IPS-18a (cell line): ENCODE data around the gene EGR1.

ENCODE experiments used
- H3K27ac ChIP-seq: one replicate; pipeline ENCODE4 v1.5.1; 2013; ENCODE audit warnings: low read length
- H3K27me3 ChIP-seq: one replicate; pipeline ENCODE4 v1.6.1; 2013; ENCODE audit warnings: mild to moderate bottlenecking, low read length; ENCODE audit not compliant: control insufficient read depth, insufficient read depth
- H3K36me3 ChIP-seq: one replicate; pipeline ENCODE4 v1.6.1; 2013; ENCODE audit warnings: low read depth, low read length; ENCODE audit not compliant: control insufficient read depth
- H3K4me1 ChIP-seq: one replicate; pipeline ENCODE4 v1.6.1; 2013; ENCODE audit warnings: low read depth, low read length; ENCODE audit not compliant: control insufficient read depth
- H3K4me3 ChIP-seq: one replicate; pipeline ENCODE4 v1.5.1; 2013; ENCODE audit warnings: low read length
- H3K9ac ChIP-seq: one replicate; pipeline ENCODE4 v1.6.1; 2013; ENCODE audit warnings: mild to moderate bottlenecking, low read length, moderate library complexity
- H3K9me3 ChIP-seq: one replicate; pipeline ENCODE4 v1.6.1; 2013; ENCODE audit warnings: low read depth, low read length; ENCODE audit not compliant: control insufficient read depth

Gene EGR1

DNA sequence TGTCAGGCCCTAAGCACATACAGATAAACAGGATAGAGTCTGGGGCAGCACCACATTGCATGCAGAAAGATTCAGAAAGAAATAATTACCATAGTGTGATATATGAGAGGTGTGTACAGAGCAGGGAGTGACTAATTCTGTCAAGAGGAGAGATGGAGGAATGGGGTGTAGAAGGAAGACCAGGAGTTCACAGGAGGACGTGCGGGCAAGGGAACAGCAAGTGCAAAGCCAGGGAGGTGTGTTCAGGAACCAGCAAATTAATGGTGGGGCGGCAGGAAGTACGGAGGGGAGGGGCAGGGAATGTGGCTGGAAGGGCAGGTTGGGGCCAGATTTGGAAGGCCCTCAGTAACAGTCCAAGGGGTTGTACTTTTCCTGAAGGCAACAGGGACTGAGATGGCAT lies 17.4 kb downstream of the EGR1 start:
- no peaks in the 10 kb centered on the region for H3K36me3 ChIP-seq
- no peaks in the 10 kb centered on the region for H3K9me3 ChIP-seq
- no peak overlapping the region for H3K27ac ChIP-seq
- H3K4me3 ChIP-seq: no peak overlapping the region
- H3K9ac ChIP-seq: no peak overlapping the region
- H3K27me3 ChIP-seq: no peaks in the 10 kb centered on the region
- peaks cover 4% of the 10 kb centered on the region for H3K4me1 ChIP-seq

DNA sequence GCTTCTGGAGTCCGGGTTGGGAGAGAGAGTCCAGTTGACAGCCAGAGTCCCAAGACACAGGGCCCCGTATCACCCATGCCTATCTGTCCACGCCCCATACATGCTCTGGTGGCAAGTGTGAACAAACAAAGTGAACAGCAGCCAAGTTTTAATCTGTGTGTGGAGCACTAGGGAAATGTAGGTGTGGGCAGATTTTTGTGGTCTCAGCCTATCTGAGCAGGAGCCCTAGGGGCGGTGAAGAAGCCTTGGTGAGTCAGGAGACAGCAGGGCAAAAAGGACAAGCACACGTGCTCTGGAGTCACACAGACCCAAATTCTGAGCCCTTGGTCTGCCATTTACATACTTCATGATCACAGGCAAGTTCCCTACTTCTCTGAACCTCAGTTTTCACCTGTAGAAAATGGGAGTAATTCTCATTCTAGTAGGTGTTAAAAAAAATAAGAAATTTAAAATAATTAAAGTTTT lies 23.2 kb downstream of the EGR1 start:
- Histone ChIP-seq H3K9ac (no peak overlapping the region), H3K4me1 (peaks cover 16% of the 10 kb centered on the region)

DNA sequence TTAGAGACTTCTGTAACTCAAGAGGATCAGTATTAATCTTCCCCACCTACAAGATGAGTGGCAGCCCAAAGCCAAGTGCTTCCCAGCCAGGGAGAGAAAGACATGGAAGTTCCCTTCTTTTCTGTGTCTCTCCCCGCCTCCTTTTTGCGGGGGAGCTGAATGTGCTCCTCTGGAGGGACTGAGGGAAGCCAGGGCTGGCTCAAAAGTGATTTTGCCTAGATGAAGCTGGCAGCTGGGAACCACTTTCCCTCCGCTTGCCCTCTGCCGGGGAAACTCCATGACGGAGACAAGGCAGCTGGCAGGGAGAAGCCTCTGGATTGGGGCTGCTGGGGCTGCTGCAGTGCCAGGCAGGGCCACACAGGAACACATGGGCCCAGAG lies 24.4 kb downstream of the EGR1 start:
- no peak overlapping the region for H3K9ac ChIP-seq
- H3K27me3 ChIP-seq: peaks cover 23% of the 10 kb centered on the region
- H3K4me3 ChIP-seq: no peak overlapping the region
- no peaks in the 10 kb centered on the region for H3K9me3 ChIP-seq
- peaks cover 16% of the 10 kb centered on the region for H3K4me1 ChIP-seq
- H3K36me3 ChIP-seq: no peaks in the 10 kb centered on the region
- no peak overlapping the region for H3K27ac ChIP-seq

More for the DNA sequence above, 23.2 kb downstream of the EGR1 start:
- no peaks in the 10 kb centered on the region for H3K9me3 ChIP-seq
- H3K27ac ChIP-seq: no peak overlapping the region
- H3K4me3 ChIP-seq: no peak overlapping the region
- H3K36me3 ChIP-seq: no peaks in the 10 kb centered on the region
- peaks cover 23% of the 10 kb centered on the region for H3K27me3 ChIP-seq

DNA sequence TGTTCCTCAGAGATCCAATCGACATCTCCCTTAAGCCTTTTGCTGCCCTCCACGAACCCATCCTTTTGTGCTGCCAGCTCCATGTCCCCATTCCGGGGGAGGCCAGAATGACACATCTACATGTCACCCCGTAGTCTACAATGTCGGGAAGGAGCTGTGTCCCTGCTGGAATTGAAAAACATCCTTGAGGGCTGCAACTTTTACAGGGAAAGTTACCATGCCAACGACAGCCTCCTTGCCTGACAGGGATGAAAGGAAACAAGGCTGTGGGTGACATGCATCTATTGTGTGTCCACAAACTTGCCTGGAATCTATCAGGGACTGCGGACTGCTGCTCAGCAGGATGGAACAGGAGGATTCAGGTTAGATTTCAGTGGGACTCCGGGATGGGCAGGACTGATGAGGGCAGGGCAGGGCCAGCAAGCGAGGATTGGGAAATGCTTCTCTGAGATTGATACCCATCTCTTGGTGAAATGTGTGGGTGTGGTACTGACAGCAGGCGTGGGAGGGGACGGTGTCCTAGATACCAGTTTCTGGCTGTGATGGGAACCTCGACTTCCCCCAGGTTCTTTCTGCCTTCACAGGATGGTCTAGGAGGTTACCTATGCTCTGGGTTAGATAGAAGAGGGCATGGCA lies 25.5 kb downstream of the EGR1 start:
- Histone ChIP-seq H3K27ac (no peak overlapping the region), H3K4me3 (no peak overlapping the region)

DNA sequence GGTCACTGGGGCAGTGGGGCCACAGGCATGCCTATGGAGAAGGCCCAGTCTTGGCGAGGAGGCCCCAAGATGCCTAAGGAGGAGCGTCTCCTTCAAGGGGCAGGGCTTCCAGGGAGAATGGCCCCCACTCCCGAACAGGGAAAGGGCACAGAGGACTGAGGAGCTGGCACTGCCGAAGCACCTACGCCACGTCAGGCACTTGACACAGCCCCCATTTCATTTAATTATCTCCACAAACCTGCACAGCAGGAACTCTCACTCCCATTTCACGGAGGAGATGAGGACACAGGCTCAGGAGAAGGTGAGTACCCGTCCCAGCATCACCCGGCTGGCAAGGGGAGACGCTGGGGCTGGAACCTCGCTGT lies 26.0 kb downstream of the EGR1 start:
- H3K9me3 ChIP-seq: no peaks in the 10 kb centered on the region
- H3K4me3 ChIP-seq: peak overlapping the region; percentile 63
- H3K4me1 ChIP-seq: peaks cover 16% of the 10 kb centered on the region
- no peaks in the 10 kb centered on the region for H3K36me3 ChIP-seq
- H3K27me3 ChIP-seq: peaks cover 23% of the 10 kb centered on the region
- peak overlapping the region; percentile 53 for H3K9ac ChIP-seq
- H3K27ac ChIP-seq: no peak overlapping the region

More for the DNA sequence above, 25.5 kb downstream of the EGR1 start:
- H3K36me3 ChIP-seq: no peaks in the 10 kb centered on the region
- no peak overlapping the region for H3K9ac ChIP-seq
- H3K27me3 ChIP-seq: peaks cover 23% of the 10 kb centered on the region
- H3K9me3 ChIP-seq: no peaks in the 10 kb centered on the region
- H3K4me1 ChIP-seq: peaks cover 16% of the 10 kb centered on the region

DNA sequence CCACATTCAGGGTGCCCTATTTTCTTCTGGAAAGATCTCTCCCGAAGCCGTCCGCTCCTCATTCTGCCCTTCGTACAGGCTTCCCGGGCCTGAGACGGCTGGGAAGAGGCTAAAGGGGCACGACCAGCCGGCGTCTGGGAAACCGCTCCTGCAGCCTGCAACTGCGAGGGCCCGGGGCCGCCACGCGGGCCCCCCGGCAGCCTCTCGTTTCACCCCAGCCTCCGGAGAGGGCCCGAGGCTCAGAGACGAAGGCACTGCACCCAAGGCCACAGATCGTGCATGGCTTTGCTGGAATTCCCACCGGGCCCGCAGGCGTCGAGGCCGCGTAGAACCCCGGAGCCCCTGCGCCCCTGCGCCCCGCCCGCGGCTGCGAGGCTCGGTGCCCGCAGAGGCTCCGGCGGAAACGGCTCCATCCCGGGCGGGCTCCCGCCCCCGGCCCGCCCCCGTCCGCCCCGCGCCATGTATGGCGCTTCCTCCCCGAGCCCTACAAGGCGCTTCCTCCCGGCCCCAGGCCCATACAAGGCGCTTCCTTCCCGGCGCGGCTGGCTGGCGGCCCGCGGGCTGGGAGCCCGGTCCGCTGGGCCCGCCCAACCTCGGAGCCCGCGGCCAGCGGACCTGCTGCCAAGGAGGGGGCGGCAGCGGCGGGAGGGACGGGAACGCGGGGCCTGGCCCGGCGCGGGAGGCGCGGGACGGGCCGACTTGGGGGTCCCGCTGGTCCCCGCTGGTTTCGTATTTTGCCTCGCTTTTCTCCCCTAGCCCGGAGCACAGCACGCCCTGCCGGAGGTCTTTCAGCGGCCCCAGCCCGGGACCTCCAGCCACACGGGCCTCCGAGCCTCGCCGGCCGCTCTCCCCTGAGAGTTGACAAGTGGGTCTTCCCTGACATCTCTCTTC lies 26.6 kb downstream of the EGR1 start:
- Histone ChIP-seq H3K4me1 (peaks cover 13% of the 10 kb centered on the region), H3K9me3 (no peaks in the 10 kb centered on the region), H3K27ac (no peak overlapping the region), H3K27me3 (peaks cover 23% of the 10 kb centered on the region), H3K9ac (peak overlapping the region; percentile 53), H3K4me3 (peak overlapping the region; percentile 63), H3K36me3 (no peaks in the 10 kb centered on the region)

DNA sequence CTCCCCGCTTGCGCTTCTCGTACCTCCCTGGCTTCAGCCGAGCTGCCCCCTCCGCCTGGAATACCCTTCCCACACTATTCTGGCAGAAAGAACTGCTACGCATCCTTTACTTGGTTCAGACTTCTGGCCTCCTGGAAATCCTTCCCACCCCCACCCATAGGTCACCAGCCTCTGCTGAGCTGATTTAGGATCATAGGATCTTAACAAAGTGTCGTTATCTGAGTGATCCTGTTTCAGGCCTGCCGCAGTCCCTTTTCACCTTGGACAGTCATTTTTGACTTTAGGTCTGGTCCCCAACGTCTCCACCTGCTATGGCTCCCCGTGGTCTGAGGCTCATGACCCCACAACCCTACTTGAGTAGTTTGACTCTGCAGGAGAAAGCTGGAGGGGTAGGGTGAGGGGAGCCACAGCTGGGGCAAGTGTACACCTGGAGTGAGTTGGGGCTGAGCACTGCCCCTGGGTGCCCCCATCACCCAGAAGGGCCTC lies 27.3 kb downstream of the EGR1 start:
- no peak overlapping the region for H3K27ac ChIP-seq
- no peaks in the 10 kb centered on the region for H3K9me3 ChIP-seq
- peak overlapping the region; percentile 41 for H3K9ac ChIP-seq
- H3K27me3 ChIP-seq: peaks cover 23% of the 10 kb centered on the region
- peak overlapping the region; percentile 61 for H3K4me3 ChIP-seq
- H3K4me1 ChIP-seq: peaks cover 13% of the 10 kb centered on the region
- no peaks in the 10 kb centered on the region for H3K36me3 ChIP-seq

DNA sequence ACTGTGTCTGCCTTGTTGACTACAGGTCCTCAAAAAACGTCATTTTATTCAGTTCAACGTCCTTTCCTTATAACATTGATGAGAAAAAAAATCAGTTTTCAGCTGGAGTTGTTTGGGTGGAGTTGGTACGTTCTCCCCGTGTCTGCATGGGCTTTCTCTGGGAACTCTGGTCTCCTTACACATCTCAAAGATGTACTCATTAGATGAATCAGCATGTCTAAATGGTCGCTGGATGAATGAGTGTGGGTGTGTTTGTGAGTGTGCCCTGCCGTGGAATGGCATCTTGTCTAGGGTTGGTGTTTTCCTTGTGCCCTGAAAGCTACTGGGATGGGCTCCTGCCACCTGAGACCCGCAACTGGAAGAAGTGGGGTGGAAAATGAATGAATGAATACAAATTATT lies 30.1 kb downstream of the EGR1 start:
- H3K9me3 ChIP-seq: no peaks in the 10 kb centered on the region
- H3K27ac ChIP-seq: no peak overlapping the region
- peaks cover 14% of the 10 kb centered on the region for H3K27me3 ChIP-seq
- H3K36me3 ChIP-seq: no peaks in the 10 kb centered on the region
- H3K4me3 ChIP-seq: no peak overlapping the region
- H3K4me1 ChIP-seq: peaks cover 13% of the 10 kb centered on the region
- H3K9ac ChIP-seq: no peak overlapping the region

DNA sequence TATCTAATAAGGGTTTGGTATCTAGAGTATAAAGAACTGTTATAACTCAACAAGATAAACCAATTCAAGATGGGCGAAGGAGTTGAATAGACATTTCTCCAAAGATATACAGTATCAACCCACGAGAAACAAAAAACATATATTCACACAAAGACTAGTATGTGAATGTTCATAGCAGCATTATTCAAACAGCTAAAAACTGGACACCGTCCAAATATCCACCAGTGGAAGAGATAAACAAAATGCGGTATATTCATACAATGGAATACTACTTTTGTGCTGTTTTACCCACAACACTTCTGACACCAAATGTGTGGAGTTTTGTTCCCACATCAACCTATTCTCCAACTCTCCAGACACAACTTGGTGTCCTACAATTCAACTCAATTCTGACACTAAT lies 33.1 kb downstream of the EGR1 start:
- no peak overlapping the region for H3K4me3 ChIP-seq
- no peak overlapping the region for H3K27ac ChIP-seq
- no peak overlapping the region for H3K9ac ChIP-seq
- H3K9me3 ChIP-seq: no peaks in the 10 kb centered on the region
- no peaks in the 10 kb centered on the region for H3K36me3 ChIP-seq
- peaks cover under 1% of the 10 kb centered on the region for H3K4me1 ChIP-seq
- no peaks in the 10 kb centered on the region for H3K27me3 ChIP-seq

DNA sequence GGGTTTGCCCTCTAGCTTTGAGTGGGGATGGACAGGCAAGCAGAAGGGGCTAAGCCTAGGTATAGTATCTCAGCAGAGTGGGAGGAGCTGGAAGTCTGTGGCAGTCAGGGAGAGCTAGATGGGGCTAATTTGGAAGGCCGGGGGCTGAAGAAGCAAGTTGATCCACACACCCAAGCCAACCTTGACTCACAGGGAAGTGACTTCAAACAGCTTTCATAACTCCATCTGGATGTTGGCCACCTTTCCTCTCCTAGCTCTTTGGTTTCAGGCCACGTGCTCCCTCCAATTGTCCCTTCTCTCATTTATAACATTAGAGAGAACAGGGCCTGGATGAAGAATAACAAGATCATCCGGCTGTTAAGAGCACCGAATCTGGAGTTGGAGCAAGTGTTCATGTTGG lies 36.8 kb downstream of the EGR1 start:
- H3K36me3 ChIP-seq: peaks cover 6% of the 10 kb centered on the region

DNA sequence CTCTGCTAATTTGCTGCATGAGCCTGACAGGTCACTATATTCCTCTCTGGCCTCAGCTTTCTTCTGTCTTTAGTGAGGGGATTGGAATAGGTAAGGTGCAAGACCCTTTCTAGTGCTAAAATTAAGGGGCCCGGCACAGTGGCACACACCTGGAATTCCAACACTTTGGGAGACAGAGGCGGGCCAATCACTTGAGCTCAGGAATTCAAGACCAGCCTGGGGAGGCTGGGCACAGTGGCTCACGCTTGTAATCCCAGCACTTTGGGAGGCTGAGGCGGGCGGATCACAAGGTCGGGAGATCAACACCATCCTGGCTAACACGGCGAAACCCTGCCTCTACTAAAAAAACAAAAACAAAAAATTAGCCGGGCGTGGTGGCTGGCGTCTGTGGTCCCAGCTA lies 37.2 kb downstream of the EGR1 start:
- Histone ChIP-seq H3K4me3 (no peak overlapping the region), H3K4me1 (no peaks in the 10 kb centered on the region), H3K9ac (no peak overlapping the region), H3K27ac (no peak overlapping the region), H3K27me3 (no peaks in the 10 kb centered on the region), H3K36me3 (peaks cover 8% of the 10 kb centered on the region), H3K9me3 (no peaks in the 10 kb centered on the region)

More for the DNA sequence above, 36.8 kb downstream of the EGR1 start:
- no peak overlapping the region for H3K9ac ChIP-seq
- H3K4me3 ChIP-seq: no peak overlapping the region
- no peaks in the 10 kb centered on the region for H3K27me3 ChIP-seq
- no peak overlapping the region for H3K27ac ChIP-seq
- no peaks in the 10 kb centered on the region for H3K4me1 ChIP-seq
- no peaks in the 10 kb centered on the region for H3K9me3 ChIP-seq
